GM23248 (cell line): ENCODE data around the gene FAXDC2.

Experiments used
- EZH2 ChIP-seq: fragments of 200-600 bp; sonication (generic); IDR thresholded peaks from 2 replicates; pipeline ENCODE4 v1.6.1; 2018; ENCODE audit warnings: antibody characterized with exemption, mild to moderate bottlenecking; ENCODE audit not compliant: insufficient read depth, poor library complexity, severe bottlenecking
- EZH2phosphoT487 ChIP-seq: fragments of 200-600 bp; sonication (generic); IDR thresholded peaks from 2 replicates; pipeline ENCODE4 v1.6.1; 2018; ENCODE audit warnings: antibody characterized with exemption, moderate library complexity, mild to moderate bottlenecking, low read depth; ENCODE audit not compliant: insufficient read depth

DNA sequence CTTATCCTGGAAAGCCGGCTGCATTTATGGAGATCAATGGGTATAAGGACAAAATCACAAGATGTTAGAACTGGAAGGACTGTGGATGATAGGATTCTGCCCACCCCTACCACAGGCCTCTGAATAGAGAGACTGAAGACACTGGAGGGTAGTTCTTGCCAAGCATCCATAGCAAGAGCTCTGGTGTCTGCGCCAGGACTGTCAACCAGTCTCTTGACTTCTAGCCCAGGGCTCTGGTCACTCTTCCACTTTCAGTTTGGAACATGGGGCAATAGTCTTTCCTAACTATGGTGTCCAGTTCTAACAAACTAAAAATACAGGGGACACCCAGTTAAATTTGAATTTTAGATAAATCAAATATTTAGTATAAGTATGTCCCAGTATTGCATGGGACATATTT, 71.9 kb downstream of the FAXDC2 start:
- no peak for TF ChIP-seq EZH2phosphoT487
- no peak for TF ChIP-seq EZH2
